Measurements from ENCODE around the gene HLA-A.

Gene HLA-A

GRCh38 chr6:29965873-29966601, 23.7 kb downstream of the HLA-A start:
- TF ChIP-seq POU6F1 (CRISPR knock-in tag; IDR thresholded peaks at IDR 0.05; ENCODE audit: borderline replicate concordance, low read depth) (no peak), BACH2 (CRISPR knock-in tag; IDR thresholded peaks at IDR 0.05; ENCODE audit: borderline replicate concordance) (no peak), GLIS3 (CRISPR knock-in tag; IDR thresholded peaks at IDR 0.05) (no peak), ZNF565 (CRISPR knock-in tag; conservative IDR thresholded peaks at IDR 0.05; ENCODE audit: low read depth) (no peak), SNAI2 (CRISPR knock-in tag; IDR thresholded peaks at IDR 0.05) (no peak), ARNTL (CRISPR knock-in tag; IDR thresholded peaks at IDR 0.05; ENCODE audit: borderline replicate concordance, low read depth) (no peak), ESRRG (CRISPR knock-in tag; IDR thresholded peaks at IDR 0.05) (no peak)
- TF ChIP-seq, protein P1, sequence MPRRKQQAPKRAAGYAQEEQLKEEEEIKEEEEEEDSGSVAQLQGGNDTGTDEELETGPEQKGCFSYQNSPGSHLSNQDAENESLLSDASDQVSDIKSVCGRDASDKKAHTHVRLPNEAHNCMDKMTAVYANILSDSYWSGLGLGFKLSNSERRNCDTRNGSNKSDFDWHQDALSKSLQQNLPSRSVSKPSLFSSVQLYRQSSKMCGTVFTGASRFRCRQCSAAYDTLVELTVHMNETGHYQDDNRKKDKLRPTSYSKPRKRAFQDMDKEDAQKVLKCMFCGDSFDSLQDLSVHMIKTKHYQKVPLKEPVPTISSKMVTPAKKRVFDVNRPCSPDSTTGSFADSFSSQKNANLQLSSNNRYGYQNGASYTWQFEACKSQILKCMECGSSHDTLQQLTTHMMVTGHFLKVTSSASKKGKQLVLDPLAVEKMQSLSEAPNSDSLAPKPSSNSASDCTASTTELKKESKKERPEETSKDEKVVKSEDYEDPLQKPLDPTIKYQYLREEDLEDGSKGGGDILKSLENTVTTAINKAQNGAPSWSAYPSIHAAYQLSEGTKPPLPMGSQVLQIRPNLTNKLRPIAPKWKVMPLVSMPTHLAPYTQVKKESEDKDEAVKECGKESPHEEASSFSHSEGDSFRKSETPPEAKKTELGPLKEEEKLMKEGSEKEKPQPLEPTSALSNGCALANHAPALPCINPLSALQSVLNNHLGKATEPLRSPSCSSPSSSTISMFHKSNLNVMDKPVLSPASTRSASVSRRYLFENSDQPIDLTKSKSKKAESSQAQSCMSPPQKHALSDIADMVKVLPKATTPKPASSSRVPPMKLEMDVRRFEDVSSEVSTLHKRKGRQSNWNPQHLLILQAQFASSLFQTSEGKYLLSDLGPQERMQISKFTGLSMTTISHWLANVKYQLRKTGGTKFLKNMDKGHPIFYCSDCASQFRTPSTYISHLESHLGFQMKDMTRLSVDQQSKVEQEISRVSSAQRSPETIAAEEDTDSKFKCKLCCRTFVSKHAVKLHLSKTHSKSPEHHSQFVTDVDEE (CRISPR knock-in tag; IDR thresholded peaks at IDR 0.05), result no peak
- TF ChIP-seq, protein P2, sequence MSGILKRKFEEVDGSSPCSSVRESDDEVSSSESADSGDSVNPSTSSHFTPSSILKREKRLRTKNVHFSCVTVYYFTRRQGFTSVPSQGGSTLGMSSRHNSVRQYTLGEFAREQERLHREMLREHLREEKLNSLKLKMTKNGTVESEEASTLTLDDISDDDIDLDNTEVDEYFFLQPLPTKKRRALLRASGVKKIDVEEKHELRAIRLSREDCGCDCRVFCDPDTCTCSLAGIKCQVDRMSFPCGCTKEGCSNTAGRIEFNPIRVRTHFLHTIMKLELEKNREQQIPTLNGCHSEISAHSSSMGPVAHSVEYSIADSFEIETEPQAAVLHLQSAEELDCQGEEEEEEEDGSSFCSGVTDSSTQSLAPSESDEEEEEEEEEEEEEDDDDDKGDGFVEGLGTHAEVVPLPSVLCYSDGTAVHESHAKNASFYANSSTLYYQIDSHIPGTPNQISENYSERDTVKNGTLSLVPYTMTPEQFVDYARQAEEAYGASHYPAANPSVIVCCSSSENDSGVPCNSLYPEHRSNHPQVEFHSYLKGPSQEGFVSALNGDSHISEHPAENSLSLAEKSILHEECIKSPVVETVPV (CRISPR knock-in tag; IDR thresholded peaks at IDR 0.05), result no peak
- peak; percentile 73 for ATAC-seq

DNA sequence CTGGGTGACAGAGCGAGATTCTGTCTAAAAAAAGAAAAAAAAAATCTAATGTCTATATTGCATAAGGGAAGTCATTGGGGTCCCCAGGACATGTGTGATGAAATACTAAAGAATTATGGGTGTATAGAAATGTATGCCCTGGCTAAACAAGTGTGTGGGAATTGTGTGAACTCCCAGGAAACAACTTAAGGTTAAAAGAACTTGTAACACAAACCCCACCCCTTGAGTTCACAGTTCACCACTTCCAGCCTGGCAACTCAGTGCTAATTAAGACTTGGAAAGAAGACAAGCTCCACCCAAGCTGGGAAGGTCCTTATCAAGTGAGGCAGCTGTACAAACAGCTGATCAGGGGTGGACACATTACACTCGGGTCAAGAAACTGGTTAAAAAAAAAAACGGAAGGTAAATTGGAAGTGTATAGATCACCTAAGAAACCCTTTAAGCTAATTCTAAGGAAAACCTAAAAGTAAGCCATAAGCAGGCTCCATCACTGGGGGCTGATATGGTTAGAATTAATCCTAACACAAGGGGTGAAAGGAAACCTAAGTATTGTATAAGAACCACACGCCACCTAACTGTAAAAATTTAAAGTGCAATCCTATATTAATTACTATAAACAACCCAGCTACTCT, 25.2 kb downstream of the HLA-A start:
- no peak for TF ChIP-seq ZNF565 (CRISPR knock-in tag; conservative IDR thresholded peaks at IDR 0.05; ENCODE audit: low read depth)
- no peak for TF ChIP-seq GLIS3 (CRISPR knock-in tag; IDR thresholded peaks at IDR 0.05)
- no peak for TF ChIP-seq RARB (CRISPR knock-in tag; IDR thresholded peaks at IDR 0.05)
- no peak for TF ChIP-seq TCF4 (CRISPR knock-in tag; IDR thresholded peaks at IDR 0.05; ENCODE audit: borderline replicate concordance)
- no peak for TF ChIP-seq OSR1 (CRISPR knock-in tag; IDR thresholded peaks at IDR 0.05)
- ATAC-seq, result no peak

- TF ChIP-seq, protein P2 (CRISPR knock-in tag; IDR thresholded peaks at IDR 0.05), result no peak
- TF ChIP-seq ARNTL (CRISPR knock-in tag; IDR thresholded peaks at IDR 0.05; ENCODE audit: borderline replicate concordance, low read depth) (no peak), TCF4 (CRISPR knock-in tag; IDR thresholded peaks at IDR 0.05; ENCODE audit: borderline replicate concordance) (no peak), TOX (CRISPR knock-in tag; IDR thresholded peaks at IDR 0.05; ENCODE audit: borderline replicate concordance) (no peak), ZFP3 (CRISPR knock-in tag; IDR thresholded peaks at IDR 0.05) (no peak)
- ATAC-seq, result no peak
Observed at GRCh38 chr6:29968130-29968529, 25.8 kb downstream of the HLA-A start.

GRCh38 chr6:29968905-29969304, 26.6 kb downstream of the HLA-A start:
- no peak for TF ChIP-seq ZNF8 (CRISPR knock-in tag; IDR thresholded peaks at IDR 0.05)
- no peak for TF ChIP-seq SNAI2 (CRISPR knock-in tag; IDR thresholded peaks at IDR 0.05)
- TF ChIP-seq RARB (CRISPR knock-in tag; IDR thresholded peaks at IDR 0.05), result no peak
- no peak for TF ChIP-seq POU6F1 (CRISPR knock-in tag; IDR thresholded peaks at IDR 0.05; ENCODE audit: borderline replicate concordance, low read depth)
- no peak for TF ChIP-seq ZFP3 (CRISPR knock-in tag; IDR thresholded peaks at IDR 0.05)
- TF ChIP-seq PATZ1 (CRISPR knock-in tag; IDR thresholded peaks at IDR 0.05; ENCODE audit: borderline replicate concordance), result no peak
- no peak for TF ChIP-seq CREB5 (CRISPR knock-in tag; IDR thresholded peaks at IDR 0.05; ENCODE audit: low read depth)
- TF ChIP-seq ISL1 (CRISPR knock-in tag; IDR thresholded peaks at IDR 0.05), result no peak
- no peak for ATAC-seq

Measured in SK-N-SH treated with all-trans-retinoic acid at 6 μM for 48 hours (cell line).